Upper lobe of left lung (tissue), 6 donors: ENCODE data around the gene COPRS. TPM values are rescaled to one million over a fixed set of nuclear protein-coding genes. Genes with fewer than 3 reads are reported as not detected.

Source experiments
- ATAC-seq, 2 donors: fragments of 200-7000 bp; cut with Tn5 transposase; one replicate each; pipeline ENCODE4 v1.9.1; 2022; ENCODE audit warnings: mild to moderate bottlenecking in 2 of 2, moderate library complexity in 2 of 2; ENCODE audit not compliant: low FRiP score in 2 of 2
- DNase-seq, 2 donors: peaks; one replicate each; pipeline ENCODE4 v3.0.0-alpha.2; 2019 to 2020
- H3K27ac ChIP-seq, 4 donors: fragments of 200-600 bp; sonication (generic); one replicate each; pipeline ENCODE4 v1.5.1; 2016 to 2019
- H3K27me3 ChIP-seq, 4 donors: fragments of 200-600 bp; sonication (generic); one replicate each; pipeline ENCODE4 v1.5.1; 2017 to 2019
- H3K36me3 ChIP-seq, 4 donors: fragments of 200-600 bp; sonication (generic); one replicate each; pipeline ENCODE4 v1.5.1; 2016 to 2019
- H3K4me1 ChIP-seq, 4 donors: fragments of 200-600 bp; sonication (generic); one replicate each; pipeline ENCODE4 v1.5.1; 2018 to 2019
- H3K4me3 ChIP-seq, 4 donors: fragments of 200-600 bp; sonication (generic); one replicate each; pipeline ENCODE4 v1.5.1; 2017 to 2019; ENCODE audit warnings: mild to moderate bottlenecking in 2 of 4, moderate library complexity in 1 of 4
- H3K9me3 ChIP-seq, 4 donors: fragments of 200-600 bp; sonication (generic); one replicate each; pipeline ENCODE4 v1.5.1; 2018 to 2019
- CTCF ChIP-seq, 6 experiments: fragments of 450-650 bp in 4 of 6; fragments of 200-600 bp in 2 of 6; sonication (generic) in 2 of 6; IDR thresholded peaks; one replicate each; pipeline ENCODE4 v1.5.1; 2016 to 2019; ENCODE audit warnings: antibody characterized with exemption in 6 of 6
- EP300 ChIP-seq, 4 donors: sonication (generic); formaldehyde crosslinking; IDR thresholded peaks; one replicate each; pipeline ENCODE4 v1.5.1; 2017; ENCODE audit warnings: antibody characterized with exemption in 4 of 4, control low read depth in 2 of 4
- POLR2A ChIP-seq, 4 donors: fragments of 450-650 bp; IDR thresholded peaks; one replicate each; pipeline ENCODE4 v1.5.1; 2016 to 2017; ENCODE audit warnings: antibody characterized with exemption in 4 of 4, mild to moderate bottlenecking in 2 of 4
- POLR2AphosphoS5 ChIP-seq, 2 donors: sonication (generic); formaldehyde crosslinking; IDR thresholded peaks; one replicate each; pipeline ENCODE4 v1.5.1; 2017; ENCODE audit warnings: antibody characterized with exemption in 2 of 2
- WGBS, 2 donors: methylation state at CpG; one replicate each; pipeline ENCODE4 v1.1.5; 2017 to 2018; 5-methylcytosine and 5-hydroxymethylcytosine counted together
- total RNA-seq, 6 donors: library from RNA; depleted of rRNA in 4 of 6; stranded (reverse); fragments of >200 nt in 4 of 6; gene quantifications; one replicate each; pipeline versions ENCODE4 v1.1.0 to v1.2.1, GENCODE V29; 2016 to 2021
- donor health status: DM: no; HTN: no; CAD: no; lungs with moderate emphysema.
- donor health status: DM: no; HTN: yes; CAD: no; lungs with severe emphysema.

The COPRS gene
- total RNA-seq, 6 donors from 2014 or later: 13.6 to 84.8 (median 44.1) TPM

GRCh38 chr17:31843070-31843745 is 15.8 kb downstream of the COPRS start:
- Histone ChIP-seq H3K27me3 (no peaks in the 10 kb centered on the region), H3K9me3 (no peaks in the 10 kb centered on the region), H3K36me3 (no peaks in the 10 kb centered on the region), H3K27ac (peak overlapping the region in 2 of 4 donors; percentile 20 to 41), H3K4me3 (peak overlapping the region in 1 of 4 donors; percentile 13), H3K4me1 (peaks cover 7 to 20% (median 13%) of the 10 kb centered on the region in 4 donors)
- DNase-seq (peak in 1 of 2 donors; percentile 35), ATAC-seq (peak in 1 of 2 donors; percentile 77)
- WGBS, 2 donors: 42 to 46% methylated on average over 8 of the region's 8 CpGs
- TF ChIP-seq CTCF (IDR thresholded peaks at IDR 0.05) (no peak), POLR2A (IDR thresholded peaks at IDR 0.05) (no peak), POLR2AphosphoS5 (IDR thresholded peaks at IDR 0.05) (no peak)

- peaks cover 7 to 20% (median 13%) of the 10 kb centered on the region in 4 donors for H3K4me1 ChIP-seq
- H3K36me3 ChIP-seq: no peaks in the 10 kb centered on the region
- WGBS, 2 donors: 16 to 23% methylated on average over 20 to 22 of the region's 22 CpGs
- no peaks in the 10 kb centered on the region for H3K27me3 ChIP-seq
- peak overlapping the region in 2 of 4 donors; percentile 13 to 14 for H3K4me3 ChIP-seq
- peak overlapping the region in 2 of 4 donors; percentile 20 to 41 for H3K27ac ChIP-seq
- TF ChIP-seq EP300 (IDR thresholded peaks at IDR 0.05) (no peak), POLR2A (IDR thresholded peaks at IDR 0.05) (no peak), CTCF (IDR thresholded peaks at IDR 0.05) (peak; percentile 91 to 98 (median 93)), POLR2AphosphoS5 (IDR thresholded peaks at IDR 0.05) (no peak)
- DNase-seq: peak in 1 of 2 donors; percentile 71
- ATAC-seq: peak; percentile 84 to 94
- H3K9me3 ChIP-seq: no peaks in the 10 kb centered on the region
Measured at GRCh38 chr17:31842195-31843069, 16.6 kb downstream of the COPRS start.

- Histone ChIP-seq H3K27ac (no peak overlapping the region), H3K36me3 (no peaks in the 10 kb centered on the region), H3K4me3 (no peak overlapping the region), H3K27me3 (no peaks in the 10 kb centered on the region), H3K9me3 (no peaks in the 10 kb centered on the region), H3K4me1 (peaks cover 7 to 20% (median 13%) of the 10 kb centered on the region in 4 donors)
- TF ChIP-seq EP300 (IDR thresholded peaks at IDR 0.05) (no peak), POLR2AphosphoS5 (IDR thresholded peaks at IDR 0.05) (no peak), POLR2A (IDR thresholded peaks at IDR 0.05) (no peak), CTCF (IDR thresholded peaks at IDR 0.05) (no peak)
- no peak for ATAC-seq
- 58 to 63% methylated on average over 5 of the region's 5 CpGs for WGBS, 2 donors
- no peak for DNase-seq
Measured at GRCh38 chr17:31841850-31842194, 17.2 kb downstream of the COPRS start.

- TF ChIP-seq CTCF (IDR thresholded peaks at IDR 0.05) (no peak), POLR2AphosphoS5 (IDR thresholded peaks at IDR 0.05) (no peak), EP300 (IDR thresholded peaks at IDR 0.05) (no peak), POLR2A (IDR thresholded peaks at IDR 0.05) (no peak)
- 85 to 93% methylated on average over 4 to 5 of the region's 5 CpGs for WGBS, 2 donors
- no peaks in the 10 kb centered on the region for H3K36me3 ChIP-seq
- H3K4me3 ChIP-seq: no peak overlapping the region
- H3K27me3 ChIP-seq: no peaks in the 10 kb centered on the region
- DNase-seq (no peak), ATAC-seq (no peak)
- peaks cover 7 to 20% (median 13%) of the 10 kb centered on the region in 4 donors for H3K4me1 ChIP-seq
- H3K9me3 ChIP-seq: no peaks in the 10 kb centered on the region
- no peak overlapping the region for H3K27ac ChIP-seq
Measured at GRCh38 chr17:31838636-31839225, 20.3 kb downstream of the COPRS start.
